HS-5 (cell line): Measurements from ENCODE around the gene RAB44.
"Not testable (repeated sequence)": the region's sequence is repeated elsewhere in the genome, so short reads cannot be mapped to it uniquely, and the experiment has no call there.

ENCODE experiments used
- DNase-seq: peaks from one replicate; pipeline ENCODE4 v3.0.0-alpha.2; 2012; ENCODE audit warnings: low read depth

The RAB44 gene

GRCh38 chr6:36685926-36686667 is 11.5 kb upstream of the RAB44 start:
- no peak for DNase-seq

GRCh38 chr6:36686668-36687513 is 10.7 kb upstream of the RAB44 start:
- no peak for DNase-seq

GRCh38 chr6:36688063-36688738 is 9.4 kb upstream of the RAB44 start:
- no peak for DNase-seq

- DNase-seq: no peak
These were observed 8.9 kb upstream of the RAB44 start for GRCh38 chr6:36688739-36689075.

GRCh38 chr6:36691011-36691410 is 6.6 kb upstream of the RAB44 start:
- no peak for DNase-seq

- DNase-seq: no peak
These were observed 6.0 kb upstream of the RAB44 start for GRCh38 chr6:36691612-36692011.

- no peak for DNase-seq
These were observed 5.4 kb upstream of the RAB44 start for GRCh38 chr6:36692220-36692619.

GRCh38 chr6:36692861-36693702 is 4.5 kb upstream of the RAB44 start:
- no peak for DNase-seq

GRCh38 chr6:36694616-36695015 is 3.0 kb upstream of the RAB44 start:
- no peak for DNase-seq

- DNase-seq: no peak
These were observed 2.2 kb upstream of the RAB44 start for GRCh38 chr6:36695414-36695813.

- DNase-seq: no peak
These were observed 570 bp downstream of the RAB44 start for GRCh38 chr6:36698196-36698595.

GRCh38 chr6:36698871-36699271 is 1.2 kb downstream of the RAB44 start:
- DNase-seq: no peak

- no peak for DNase-seq
These were observed 1.7 kb downstream of the RAB44 start for GRCh38 chr6:36699348-36699747.

GRCh38 chr6:36700071-36700812 is 2.6 kb downstream of the RAB44 start:
- no peak for DNase-seq

GRCh38 chr6:36700831-36701230 is 3.2 kb downstream of the RAB44 start:
- no peak for DNase-seq

- no peak for DNase-seq
These were observed 3.9 kb downstream of the RAB44 start for GRCh38 chr6:36701401-36701991.

- DNase-seq: no peak
These were observed 5.0 kb downstream of the RAB44 start for GRCh38 chr6:36702656-36703055.

- no peak for DNase-seq
These were observed 5.5 kb downstream of the RAB44 start for GRCh38 chr6:36703081-36703606.

GRCh38 chr6:36703982-36704381 is 6.4 kb downstream of the RAB44 start:
- no peak for DNase-seq

GRCh38 chr6:36704961-36705577 is 7.4 kb downstream of the RAB44 start:
- DNase-seq: not testable (repeated sequence)
